ENCODE measurements around the gene PPARD.

DNA sequence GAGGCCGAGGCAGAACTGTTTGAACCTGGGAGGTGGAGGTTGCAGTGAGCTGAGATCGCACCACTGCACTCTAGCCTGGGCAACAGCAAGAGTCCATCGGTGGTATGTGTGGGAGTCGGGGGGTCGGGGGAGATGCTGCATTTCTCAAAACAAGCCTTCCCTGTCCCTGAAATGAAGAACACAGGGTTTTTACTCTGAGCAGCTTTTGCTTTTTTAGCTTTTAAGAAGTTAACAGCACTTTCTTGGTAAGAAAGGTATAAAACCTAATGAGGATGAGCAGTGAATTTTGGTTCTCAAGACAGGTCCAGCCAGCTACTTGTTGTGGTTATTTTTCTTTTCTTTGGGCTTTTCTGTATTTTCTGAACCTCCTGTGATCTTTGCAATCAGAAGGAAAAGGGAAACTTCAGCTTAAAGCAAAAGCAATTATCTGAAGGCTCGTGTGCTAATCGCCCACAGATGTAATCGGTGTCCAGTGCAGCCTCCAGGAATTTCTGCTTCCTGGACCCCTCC lies 129.5 kb downstream of the PPARD start:
- TF ChIP-seq, protein P1, sequence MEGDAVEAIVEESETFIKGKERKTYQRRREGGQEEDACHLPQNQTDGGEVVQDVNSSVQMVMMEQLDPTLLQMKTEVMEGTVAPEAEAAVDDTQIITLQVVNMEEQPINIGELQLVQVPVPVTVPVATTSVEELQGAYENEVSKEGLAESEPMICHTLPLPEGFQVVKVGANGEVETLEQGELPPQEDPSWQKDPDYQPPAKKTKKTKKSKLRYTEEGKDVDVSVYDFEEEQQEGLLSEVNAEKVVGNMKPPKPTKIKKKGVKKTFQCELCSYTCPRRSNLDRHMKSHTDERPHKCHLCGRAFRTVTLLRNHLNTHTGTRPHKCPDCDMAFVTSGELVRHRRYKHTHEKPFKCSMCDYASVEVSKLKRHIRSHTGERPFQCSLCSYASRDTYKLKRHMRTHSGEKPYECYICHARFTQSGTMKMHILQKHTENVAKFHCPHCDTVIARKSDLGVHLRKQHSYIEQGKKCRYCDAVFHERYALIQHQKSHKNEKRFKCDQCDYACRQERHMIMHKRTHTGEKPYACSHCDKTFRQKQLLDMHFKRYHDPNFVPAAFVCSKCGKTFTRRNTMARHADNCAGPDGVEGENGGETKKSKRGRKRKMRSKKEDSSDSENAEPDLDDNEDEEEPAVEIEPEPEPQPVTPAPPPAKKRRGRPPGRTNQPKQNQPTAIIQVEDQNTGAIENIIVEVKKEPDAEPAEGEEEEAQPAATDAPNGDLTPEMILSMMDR (conservative IDR thresholded peaks at IDR 0.05; ENCODE audit: low read length): no peak
- no peak for TF ChIP-seq EZH2phosphoT487 (IDR thresholded peaks at IDR 0.05; ENCODE audit: borderline replicate concordance, low read depth, low read length)

Data from OCI-LY7 (cell line).